ENCODE results near the gene STUM.

- TF ChIP-seq CTCF (IDR thresholded peaks at IDR 0.05) (no peak), POLR2A (IDR thresholded peaks at IDR 0.05) (no peak)
Measured at GRCh38 chr1:226582966-226583365, 34.4 kb downstream of the STUM start.

Measured in right lobe of liver (tissue), 4 donors.